GM21528 (cell line): ENCODE data around the gene CAMSAP1.

Experiments
- ATAC-seq: cut with Tn5 transposase; IDR thresholded peaks from one replicate; pipeline ENCODE4 v1.9.1; 2021; ENCODE audit warnings: mild to moderate bottlenecking, moderate library complexity; ENCODE audit not compliant: unreplicated experiment, low FRiP score

Gene CAMSAP1

GRCh38 chr9:135780626-135781025 is 126.7 kb downstream of the CAMSAP1 start:
- ATAC-seq = no peak

- no peak for ATAC-seq
Measured at GRCh38 chr9:135780086-135780485, 127.3 kb downstream of the CAMSAP1 start.

GRCh38 chr9:135779571-135779970 is 127.8 kb downstream of the CAMSAP1 start:
- no peak for ATAC-seq

- ATAC-seq = no peak
Measured at GRCh38 chr9:135778421-135778820, 128.9 kb downstream of the CAMSAP1 start.

GRCh38 chr9:135777623-135778177 is 129.6 kb downstream of the CAMSAP1 start:
- no peak for ATAC-seq

- ATAC-seq = no peak
Measured at GRCh38 chr9:135776893-135777622, 130.3 kb downstream of the CAMSAP1 start.

GRCh38 chr9:135775911-135776310 is 131.4 kb downstream of the CAMSAP1 start:
- ATAC-seq = no peak

GRCh38 chr9:135774794-135775525 is 132.4 kb downstream of the CAMSAP1 start:
- ATAC-seq = no peak

- no peak for ATAC-seq
Measured at GRCh38 chr9:135774239-135774747, 133.1 kb downstream of the CAMSAP1 start.

- ATAC-seq = no peak
Measured at GRCh38 chr9:135773530-135774238, 133.7 kb downstream of the CAMSAP1 start.

GRCh38 chr9:135772702-135773493 is 134.4 kb downstream of the CAMSAP1 start:
- ATAC-seq = no peak

GRCh38 chr9:135772056-135772646 is 135.2 kb downstream of the CAMSAP1 start:
- no peak for ATAC-seq

- no peak for ATAC-seq
Measured at GRCh38 chr9:135771401-135772051, 135.8 kb downstream of the CAMSAP1 start.

- no peak for ATAC-seq
Measured at GRCh38 chr9:135770771-135771170, 136.6 kb downstream of the CAMSAP1 start.

- ATAC-seq = no peak
Measured at GRCh38 chr9:135770203-135770535, 137.2 kb downstream of the CAMSAP1 start.

- no peak for ATAC-seq
Measured at GRCh38 chr9:135769489-135770202, 137.7 kb downstream of the CAMSAP1 start.

- ATAC-seq = no peak
Measured at GRCh38 chr9:135768516-135769218, 138.7 kb downstream of the CAMSAP1 start.

GRCh38 chr9:135766707-135767106 is 140.6 kb downstream of the CAMSAP1 start:
- no peak for ATAC-seq
